Uterus (tissue), 2 donors: ENCODE results near the gene PACSIN2.

Experiments
- POLR2A ChIP-seq, 2 donors: fragments of 450-650 bp; IDR thresholded peaks; one replicate each; pipeline ENCODE4 v1.6.1; 2016; ENCODE audit warnings: antibody characterized with exemption in 2 of 2, mild to moderate bottlenecking in 1 of 2, moderate library complexity in 1 of 2
- TF ChIP-seq, protein P1 (sequence below), 4 experiments: fragments of 200-600 bp in 2 of 4; fragments of 450-650 bp in 2 of 4; sonication (generic) in 2 of 4; IDR thresholded peaks; one replicate each; pipeline ENCODE4 v1.5.1; 2016 to 2019; ENCODE audit warnings: antibody characterized with exemption in 4 of 4, mild to moderate bottlenecking in 2 of 4, moderate library complexity in 1 of 4

DNA sequence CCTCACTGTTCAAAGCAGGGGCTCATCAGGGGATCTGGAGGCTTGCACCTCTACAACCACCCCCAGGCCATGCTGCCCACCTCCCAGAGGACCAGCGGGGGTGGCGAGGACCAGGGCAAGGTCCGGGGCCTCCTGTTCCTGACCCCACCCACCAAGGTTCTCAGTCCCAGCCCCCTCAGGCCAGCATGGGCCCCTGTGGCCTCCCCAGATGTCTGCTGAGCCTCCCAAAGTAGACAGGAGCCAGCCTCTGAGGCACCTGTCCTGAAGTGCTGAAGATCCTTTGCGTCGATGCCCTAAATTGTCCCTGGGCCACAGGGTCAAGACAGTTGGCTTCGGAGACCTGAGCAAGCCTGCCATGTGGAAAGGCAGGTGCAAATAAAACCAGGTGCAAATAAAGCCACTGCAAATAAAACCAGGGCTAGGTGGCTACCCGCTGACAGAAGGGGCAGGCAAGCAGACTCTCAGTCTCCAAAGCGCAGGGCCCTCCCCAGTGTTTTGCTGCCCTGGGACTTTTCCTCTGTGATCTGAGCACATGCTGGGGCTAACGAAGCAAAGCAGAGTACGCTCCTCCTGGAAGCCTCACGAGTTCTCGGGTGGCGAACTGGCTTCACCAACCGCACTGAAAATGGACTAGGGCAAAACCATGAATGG is 135.5 kb downstream of the PACSIN2 start:
- TF ChIP-seq, protein P1, sequence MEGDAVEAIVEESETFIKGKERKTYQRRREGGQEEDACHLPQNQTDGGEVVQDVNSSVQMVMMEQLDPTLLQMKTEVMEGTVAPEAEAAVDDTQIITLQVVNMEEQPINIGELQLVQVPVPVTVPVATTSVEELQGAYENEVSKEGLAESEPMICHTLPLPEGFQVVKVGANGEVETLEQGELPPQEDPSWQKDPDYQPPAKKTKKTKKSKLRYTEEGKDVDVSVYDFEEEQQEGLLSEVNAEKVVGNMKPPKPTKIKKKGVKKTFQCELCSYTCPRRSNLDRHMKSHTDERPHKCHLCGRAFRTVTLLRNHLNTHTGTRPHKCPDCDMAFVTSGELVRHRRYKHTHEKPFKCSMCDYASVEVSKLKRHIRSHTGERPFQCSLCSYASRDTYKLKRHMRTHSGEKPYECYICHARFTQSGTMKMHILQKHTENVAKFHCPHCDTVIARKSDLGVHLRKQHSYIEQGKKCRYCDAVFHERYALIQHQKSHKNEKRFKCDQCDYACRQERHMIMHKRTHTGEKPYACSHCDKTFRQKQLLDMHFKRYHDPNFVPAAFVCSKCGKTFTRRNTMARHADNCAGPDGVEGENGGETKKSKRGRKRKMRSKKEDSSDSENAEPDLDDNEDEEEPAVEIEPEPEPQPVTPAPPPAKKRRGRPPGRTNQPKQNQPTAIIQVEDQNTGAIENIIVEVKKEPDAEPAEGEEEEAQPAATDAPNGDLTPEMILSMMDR (IDR thresholded peaks at IDR 0.05), result no peak
- TF ChIP-seq POLR2A (IDR thresholded peaks at IDR 0.05), result no peak
